ENCODE data around the gene BCAS3.

Gene BCAS3

GRCh38 chr17:61314368-61315078 lies 636.9 kb downstream of the BCAS3 start:
- TF ChIP-seq CTCF (IDR thresholded peaks at IDR 0.05; ENCODE audit: extremely low read depth, missing control alignments), result no peak
- no peak for DNase-seq (ENCODE audit: low spot score)

GRCh38 chr17:61316633-61317032 lies 639.0 kb downstream of the BCAS3 start:
- DNase-seq (ENCODE audit: low spot score), result no peak
- no peak for TF ChIP-seq CTCF (IDR thresholded peaks at IDR 0.05; ENCODE audit: extremely low read depth, missing control alignments)

GRCh38 chr17:61317779-61318178 lies 640.1 kb downstream of the BCAS3 start:
- DNase-seq (ENCODE audit: low spot score), result no peak

GRCh38 chr17:61318684-61319098 lies 641.0 kb downstream of the BCAS3 start:
- TF ChIP-seq CTCF (IDR thresholded peaks at IDR 0.05; ENCODE audit: extremely low read depth, missing control alignments), result no peak
- no peak for DNase-seq (ENCODE audit: low spot score)

More at GRCh38 chr17:61317779-61318178, 640.1 kb downstream of the BCAS3 start:
- TF ChIP-seq CTCF (IDR thresholded peaks at IDR 0.05; ENCODE audit: extremely low read depth, missing control alignments), result no peak

GRCh38 chr17:61321344-61321743 lies 643.7 kb downstream of the BCAS3 start:
- TF ChIP-seq CTCF (IDR thresholded peaks at IDR 0.05; ENCODE audit: extremely low read depth, missing control alignments), result no peak
- DNase-seq (ENCODE audit: low spot score), result no peak

- no peak for DNase-seq (ENCODE audit: low spot score)
- TF ChIP-seq CTCF (IDR thresholded peaks at IDR 0.05; ENCODE audit: extremely low read depth, missing control alignments), result no peak
Observed at GRCh38 chr17:61322325-61323002, 644.8 kb downstream of the BCAS3 start.

All from GM20000 (cell line).